ENCODE data around the gene TBC1D21.
A peak's percentile ranks its signal among the peaks of the same experiment; 100 is the strongest.

TBC1D21 gene

DNA sequence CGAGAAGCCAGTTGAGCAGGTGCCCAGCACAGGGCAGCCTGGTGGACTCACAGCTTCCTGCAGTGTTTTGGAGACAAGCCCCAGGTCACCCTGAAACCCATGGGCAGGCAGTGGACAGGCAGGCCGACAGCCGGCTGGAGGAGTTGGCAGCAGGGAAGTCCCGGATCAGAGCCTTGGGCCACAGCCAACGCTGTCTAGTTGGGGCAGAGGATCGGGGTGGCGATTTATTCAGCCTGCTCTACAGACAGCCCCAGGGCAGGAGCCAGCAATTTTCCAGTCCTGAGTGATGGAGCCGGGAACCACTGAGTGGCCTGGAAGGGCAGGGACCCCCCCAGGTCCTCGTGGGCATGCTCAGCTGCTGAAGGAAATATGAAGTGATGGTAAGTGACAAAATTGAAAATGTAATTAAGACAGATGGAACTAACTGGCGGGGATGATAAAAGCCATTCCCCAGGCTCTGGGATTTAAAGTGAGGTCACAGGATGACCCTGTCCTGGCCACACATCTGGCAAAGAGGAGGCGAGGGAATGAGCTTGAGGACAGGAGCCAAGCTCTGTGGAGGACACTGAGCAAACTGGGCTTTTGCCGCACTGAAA lies 34.4 kb upstream of the TBC1D21 start:
- ChIA-PET CTCF (interaction anchor here (0.6 to 1.2 kb wide), 4 partner anchors 33 to 810 kb away, joined by 3 to 4 read pairs (median 4); no protein-coding TSS in a partner anchor), POLR2A (interaction anchor here (0.7 kb wide), 1 partner anchor 92 kb away, joined by 3 read pairs; no protein-coding TSS in a partner anchor)
- no peak overlapping the region for H3K27ac ChIP-seq (ENCODE audit: extremely low read depth, low read depth, low read length)

DNA sequence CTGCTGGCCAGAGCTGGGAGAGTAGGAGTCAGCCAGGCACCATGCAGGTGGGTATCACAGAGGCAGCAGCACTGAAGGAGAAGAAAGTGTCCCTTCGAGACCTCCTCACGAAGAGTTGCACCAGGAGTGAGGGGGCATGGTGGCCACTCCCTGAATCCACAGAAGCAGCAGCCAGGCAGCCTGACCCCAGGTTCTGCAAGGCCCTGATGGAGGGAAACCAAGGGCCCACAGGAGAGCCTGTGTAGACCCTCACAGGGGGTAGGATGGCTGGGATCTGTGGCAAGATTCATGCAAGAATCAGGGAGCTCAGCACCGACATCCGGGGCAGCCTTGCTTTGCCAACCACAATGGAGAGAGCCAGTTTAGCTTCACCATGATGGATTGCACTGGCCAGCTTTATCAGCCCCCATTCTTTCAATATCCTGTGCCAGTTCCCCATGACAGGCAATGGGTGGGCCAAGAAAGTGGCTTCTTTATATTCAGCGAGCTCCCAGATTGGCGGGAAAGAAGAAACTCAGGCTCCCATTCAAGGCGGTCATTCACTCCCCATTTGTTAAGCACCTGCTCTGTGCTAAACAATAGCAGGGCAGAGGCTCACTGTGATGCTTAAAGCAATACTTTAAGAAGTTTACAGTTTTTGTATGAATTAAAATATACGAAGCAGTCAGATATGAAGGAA lies 33.5 kb upstream of the TBC1D21 start:
- TF ChIP-seq ZNF366 (tag by site-specific recombination; conservative IDR thresholded peaks at IDR 0.05) (no peak), ZNF529 (tag by site-specific recombination; IDR thresholded peaks at IDR 0.05; ENCODE audit: insufficient replicate concordance) (no peak), ZNF558 (tag by site-specific recombination; IDR thresholded peaks at IDR 0.05) (no peak), ZNF621 (tag by site-specific recombination; IDR thresholded peaks at IDR 0.05) (no peak), ZNF184 (tag by site-specific recombination; IDR thresholded peaks at IDR 0.05) (no peak), OSR2 (tag by site-specific recombination; IDR thresholded peaks at IDR 0.05) (no peak), ZNF626 (tag by site-specific recombination; IDR thresholded peaks at IDR 0.05) (no peak), ZNF133 (tag by site-specific recombination; IDR thresholded peaks at IDR 0.05) (no peak), ZNF791 (tag by site-specific recombination; IDR thresholded peaks at IDR 0.05) (no peak), ZNF549 (tag by site-specific recombination; IDR thresholded peaks at IDR 0.05) (no peak), YY1 (tag by site-specific recombination; IDR thresholded peaks at IDR 0.05) (no peak), ZNF248 (tag by site-specific recombination; IDR thresholded peaks at IDR 0.05) (no peak), EGR2 (tag by site-specific recombination; IDR thresholded peaks at IDR 0.05; ENCODE audit: low read depth) (no peak), ZNF777 (tag by site-specific recombination; IDR thresholded peaks at IDR 0.05; ENCODE audit: borderline replicate concordance) (no peak), KLF1 (tag by site-specific recombination; IDR thresholded peaks at IDR 0.05) (no peak)
- TF ChIP-seq, protein P1, sequence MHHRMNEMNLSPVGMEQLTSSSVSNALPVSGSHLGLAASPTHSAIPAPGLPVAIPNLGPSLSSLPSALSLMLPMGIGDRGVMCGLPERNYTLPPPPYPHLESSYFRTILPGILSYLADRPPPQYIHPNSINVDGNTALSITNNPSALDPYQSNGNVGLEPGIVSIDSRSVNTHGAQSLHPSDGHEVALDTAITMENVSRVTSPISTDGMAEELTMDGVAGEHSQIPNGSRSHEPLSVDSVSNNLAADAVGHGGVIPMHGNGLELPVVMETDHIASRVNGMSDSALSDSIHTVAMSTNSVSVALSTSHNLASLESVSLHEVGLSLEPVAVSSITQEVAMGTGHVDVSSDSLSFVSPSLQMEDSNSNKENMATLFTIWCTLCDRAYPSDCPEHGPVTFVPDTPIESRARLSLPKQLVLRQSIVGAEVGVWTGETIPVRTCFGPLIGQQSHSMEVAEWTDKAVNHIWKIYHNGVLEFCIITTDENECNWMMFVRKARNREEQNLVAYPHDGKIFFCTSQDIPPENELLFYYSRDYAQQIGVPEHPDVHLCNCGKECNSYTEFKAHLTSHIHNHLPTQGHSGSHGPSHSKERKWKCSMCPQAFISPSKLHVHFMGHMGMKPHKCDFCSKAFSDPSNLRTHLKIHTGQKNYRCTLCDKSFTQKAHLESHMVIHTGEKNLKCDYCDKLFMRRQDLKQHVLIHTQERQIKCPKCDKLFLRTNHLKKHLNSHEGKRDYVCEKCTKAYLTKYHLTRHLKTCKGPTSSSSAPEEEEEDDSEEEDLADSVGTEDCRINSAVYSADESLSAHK (tag by site-specific recombination; IDR thresholded peaks at IDR 0.05): no peak
- TF ChIP-seq, protein P2, sequence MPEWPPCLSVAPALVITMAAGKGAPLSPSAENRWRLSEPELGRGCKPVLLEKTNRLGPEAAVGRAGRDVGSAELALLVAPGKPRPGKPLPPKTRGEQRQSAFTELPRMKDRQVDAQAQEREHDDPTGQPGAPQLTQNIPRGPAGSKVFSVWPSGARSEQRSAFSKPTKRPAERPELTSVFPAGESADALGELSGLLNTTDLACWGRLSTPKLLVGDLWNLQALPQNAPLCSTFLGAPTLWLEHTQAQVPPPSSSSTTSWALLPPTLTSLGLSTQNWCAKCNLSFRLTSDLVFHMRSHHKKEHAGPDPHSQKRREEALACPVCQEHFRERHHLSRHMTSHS (tag by site-specific recombination; IDR thresholded peaks at IDR 0.05): no peak
- TF ChIP-seq, protein P3, sequence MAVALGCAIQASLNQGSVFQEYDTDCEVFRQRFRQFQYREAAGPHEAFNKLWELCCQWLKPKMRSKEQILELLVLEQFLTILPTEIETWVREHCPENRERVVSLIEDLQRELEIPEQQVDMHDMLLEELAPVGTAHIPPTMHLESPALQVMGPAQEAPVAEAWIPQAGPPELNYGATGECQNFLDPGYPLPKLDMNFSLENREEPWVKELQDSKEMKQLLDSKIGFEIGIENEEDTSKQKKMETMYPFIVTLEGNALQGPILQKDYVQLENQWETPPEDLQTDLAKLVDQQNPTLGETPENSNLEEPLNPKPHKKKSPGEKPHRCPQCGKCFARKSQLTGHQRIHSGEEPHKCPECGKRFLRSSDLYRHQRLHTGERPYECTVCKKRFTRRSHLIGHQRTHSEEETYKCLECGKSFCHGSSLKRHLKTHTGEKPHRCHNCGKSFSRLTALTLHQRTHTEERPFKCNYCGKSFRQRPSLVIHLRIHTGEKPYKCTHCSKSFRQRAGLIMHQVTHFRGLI (tag by site-specific recombination; IDR thresholded peaks at IDR 0.05): no peak
- TF ChIP-seq, protein P4, sequence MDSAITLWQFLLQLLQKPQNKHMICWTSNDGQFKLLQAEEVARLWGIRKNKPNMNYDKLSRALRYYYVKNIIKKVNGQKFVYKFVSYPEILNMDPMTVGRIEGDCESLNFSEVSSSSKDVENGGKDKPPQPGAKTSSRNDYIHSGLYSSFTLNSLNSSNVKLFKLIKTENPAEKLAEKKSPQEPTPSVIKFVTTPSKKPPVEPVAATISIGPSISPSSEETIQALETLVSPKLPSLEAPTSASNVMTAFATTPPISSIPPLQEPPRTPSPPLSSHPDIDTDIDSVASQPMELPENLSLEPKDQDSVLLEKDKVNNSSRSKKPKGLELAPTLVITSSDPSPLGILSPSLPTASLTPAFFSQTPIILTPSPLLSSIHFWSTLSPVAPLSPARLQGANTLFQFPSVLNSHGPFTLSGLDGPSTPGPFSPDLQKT (IDR thresholded peaks at IDR 0.05; ENCODE audit: borderline replicate concordance, low read depth, low read length): no peak
- TF ChIP-seq, protein P5, sequence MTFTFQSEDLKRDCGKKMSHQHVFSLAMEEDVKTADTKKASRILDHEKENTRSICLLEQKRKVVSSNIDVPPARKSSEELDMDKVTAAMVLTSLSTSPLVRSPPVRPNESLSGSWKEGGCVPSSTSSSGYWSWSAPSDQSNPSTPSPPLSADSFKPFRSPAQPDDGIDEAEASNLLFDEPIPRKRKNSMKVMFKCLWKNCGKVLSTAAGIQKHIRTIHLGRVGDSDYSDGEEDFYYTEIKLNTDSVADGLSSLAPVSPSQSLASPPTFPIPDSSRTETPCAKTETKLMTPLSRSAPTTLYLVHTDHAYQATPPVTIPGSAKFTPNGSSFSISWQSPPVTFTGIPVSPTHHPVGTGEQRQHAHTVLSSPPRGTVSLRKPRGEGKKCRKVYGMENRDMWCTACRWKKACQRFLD (tag by site-specific recombination; IDR thresholded peaks at IDR 0.05): no peak
- CTCF ChIA-PET: interaction anchor here (0.6 to 1.2 kb wide), 4 partner anchors 33 to 523 kb away, joined by 3 to 4 read pairs (median 3); no protein-coding TSS in a partner anchor
- Histone ChIP-seq H3K4me1 (ENCODE audit: control insufficient read depth, insufficient read depth, low read length) (no peaks in the 10 kb centered on the region), H3K36me3 (ENCODE audit: control insufficient read depth in 2 of 2, insufficient read depth in 1 of 2, low read length in 2 of 2) (no peaks in the 10 kb centered on the region), H3K9me3 (ENCODE audit: control insufficient read depth, insufficient read depth, low read depth, low read length) (no peaks in the 10 kb centered on the region), H3K27ac (ENCODE audit: extremely low read depth, low read depth, low read length) (no peak overlapping the region), H3K4me3 (ENCODE audit: low read depth, low read length) (no peak overlapping the region)
- POLR2A ChIA-PET: interaction anchor here (0.5 kb wide), 1 partner anchor 49 kb away, joined by 8 read pairs; no protein-coding TSS in a partner anchor

More for the DNA sequence above, 34.4 kb upstream of the TBC1D21 start:
- no peak for TF ChIP-seq KLF16 (tag by site-specific recombination; IDR thresholded peaks at IDR 0.05)
- peak; percentile 72 for TF ChIP-seq ZNF335 (tag by site-specific recombination; conservative IDR thresholded peaks at IDR 0.05)
- TF ChIP-seq ZIC2 (tag by site-specific recombination; IDR thresholded peaks at IDR 0.05): no peak
- no peak for TF ChIP-seq ZNF248 (tag by site-specific recombination; IDR thresholded peaks at IDR 0.05)
- Histone ChIP-seq H3K9me3 (ENCODE audit: control insufficient read depth, insufficient read depth, low read depth, low read length) (no peaks in the 10 kb centered on the region), H3K4me3 (ENCODE audit: low read depth, low read length) (no peak overlapping the region), H3K36me3 (ENCODE audit: control insufficient read depth in 2 of 2, insufficient read depth in 1 of 2, low read length in 2 of 2) (no peaks in the 10 kb centered on the region), H3K4me1 (ENCODE audit: control insufficient read depth, insufficient read depth, low read length) (no peaks in the 10 kb centered on the region)

Data from HEK293 (cell line).